HG02852 (cell line): ENCODE measurements around the gene ZNF436.

ENCODE experiments used
- ATAC-seq: cut with Tn5 transposase; IDR thresholded peaks from one replicate; pipeline ENCODE4 v1.9.1; 2021; ENCODE audit warnings: mild to moderate bottlenecking, moderate library complexity; ENCODE audit not compliant: unreplicated experiment

ZNF436 gene

DNA sequence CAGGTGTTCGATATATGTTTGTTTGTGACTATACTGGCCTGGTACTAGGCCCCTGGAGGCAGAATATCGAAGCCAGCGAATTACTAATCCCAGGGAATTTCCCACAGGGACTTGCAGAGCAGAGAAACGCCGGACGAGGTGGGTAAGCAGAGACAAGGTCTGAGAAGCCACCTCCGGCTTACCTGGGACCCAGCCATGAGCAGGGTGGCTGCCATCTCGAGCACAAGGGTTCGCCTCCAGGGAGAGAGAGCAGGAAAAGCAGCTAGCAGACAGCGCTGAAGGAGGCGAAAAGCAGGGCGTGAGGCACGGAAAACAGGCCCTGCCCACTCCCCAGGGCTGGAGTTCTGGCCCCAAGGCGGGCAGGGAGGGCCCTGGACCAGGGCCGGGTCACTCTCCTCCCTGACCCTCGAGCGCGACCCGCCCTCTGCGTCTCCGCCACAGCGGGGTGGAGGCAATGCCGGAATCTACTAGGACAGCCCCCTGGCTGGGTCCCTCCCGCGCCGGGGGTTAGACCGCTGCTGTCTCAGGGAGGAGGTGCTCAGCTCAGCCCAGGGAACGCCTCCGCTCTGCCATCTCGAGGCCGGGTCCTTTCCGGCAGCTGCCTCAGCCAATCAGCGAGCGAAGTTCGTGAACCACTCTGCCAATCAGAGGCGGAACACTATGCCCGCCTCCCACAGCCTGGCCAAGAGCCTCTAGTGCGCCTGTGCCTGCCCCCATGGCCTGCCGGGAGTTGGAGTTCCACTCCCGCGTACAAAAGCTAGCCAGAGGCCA is 1.7 kb downstream of the ZNF436 start:
- ATAC-seq: peak; percentile 92

- ATAC-seq: no peak
Measured at GRCh38 chr1:23367451-23367790, 2.2 kb downstream of the ZNF436 start.

DNA sequence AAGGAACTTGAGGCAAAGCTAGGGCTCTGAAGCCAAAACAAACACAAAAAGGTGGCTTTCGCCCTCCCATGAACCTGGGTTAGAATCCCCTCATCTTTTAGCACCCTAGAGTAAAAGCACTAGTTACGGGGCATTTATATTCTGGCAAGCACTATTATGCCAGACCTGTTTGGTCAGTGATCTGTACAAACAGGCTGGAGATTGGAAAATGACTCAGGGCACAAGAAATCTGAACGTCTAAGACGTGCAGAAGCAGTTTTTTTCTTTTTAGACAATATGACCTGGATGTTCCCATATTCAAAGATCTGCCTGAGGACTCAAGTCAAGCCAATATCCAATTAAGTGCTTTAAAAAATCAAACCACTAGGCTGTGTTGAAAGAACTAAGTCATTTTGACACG is 3.0 kb downstream of the ZNF436 start:
- no peak for ATAC-seq

DNA sequence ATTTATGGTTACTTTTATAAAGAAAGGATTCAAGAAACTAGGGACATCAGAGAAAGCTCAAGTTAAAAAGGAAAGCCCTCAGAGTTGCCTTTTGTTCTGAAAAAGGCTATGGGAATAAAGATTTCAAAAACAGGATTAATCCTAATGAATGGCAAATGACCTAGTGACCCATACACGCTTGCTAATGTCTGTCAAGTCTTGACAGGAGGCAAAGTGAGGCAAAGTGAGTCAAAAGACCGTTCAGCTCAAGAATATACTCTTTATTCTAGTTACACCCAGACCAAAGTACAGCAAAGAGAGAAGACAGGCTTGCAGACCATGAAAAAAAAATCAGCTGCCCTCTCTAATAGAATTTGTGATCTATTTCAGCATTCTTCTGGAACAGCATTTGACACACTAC is 3.5 kb downstream of the ZNF436 start:
- no peak for ATAC-seq

- no peak for ATAC-seq
Measured at GRCh38 chr1:23362218-23362713, 7.4 kb downstream of the ZNF436 start.

DNA sequence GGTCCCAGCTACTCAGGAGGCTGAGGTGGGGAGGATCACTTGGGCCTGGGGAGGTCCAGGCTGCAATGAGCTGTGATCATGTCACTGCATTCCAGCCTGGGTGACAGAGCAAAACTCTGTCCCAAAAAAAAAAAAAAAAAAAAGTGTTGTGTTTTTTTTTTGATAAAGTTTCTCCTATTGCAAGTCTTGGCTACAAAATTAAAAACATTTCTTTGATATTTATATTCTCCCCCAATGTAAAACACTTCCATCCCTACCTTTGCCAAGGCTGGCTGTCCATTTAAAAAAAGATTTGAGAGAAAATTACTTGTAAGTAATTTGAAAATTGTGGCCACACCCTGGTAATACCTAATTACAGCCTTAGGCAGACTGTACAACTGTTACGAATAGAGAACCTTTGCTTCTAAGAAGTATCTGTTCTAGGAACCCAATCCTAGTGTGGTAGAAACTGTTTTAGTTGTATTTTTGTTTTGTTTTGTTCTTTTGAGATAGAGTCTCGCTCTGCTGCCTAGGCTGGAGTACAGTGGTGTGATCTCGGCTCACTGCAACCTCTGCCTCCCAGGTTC is 11.2 kb downstream of the ZNF436 start:
- ATAC-seq: no peak

DNA sequence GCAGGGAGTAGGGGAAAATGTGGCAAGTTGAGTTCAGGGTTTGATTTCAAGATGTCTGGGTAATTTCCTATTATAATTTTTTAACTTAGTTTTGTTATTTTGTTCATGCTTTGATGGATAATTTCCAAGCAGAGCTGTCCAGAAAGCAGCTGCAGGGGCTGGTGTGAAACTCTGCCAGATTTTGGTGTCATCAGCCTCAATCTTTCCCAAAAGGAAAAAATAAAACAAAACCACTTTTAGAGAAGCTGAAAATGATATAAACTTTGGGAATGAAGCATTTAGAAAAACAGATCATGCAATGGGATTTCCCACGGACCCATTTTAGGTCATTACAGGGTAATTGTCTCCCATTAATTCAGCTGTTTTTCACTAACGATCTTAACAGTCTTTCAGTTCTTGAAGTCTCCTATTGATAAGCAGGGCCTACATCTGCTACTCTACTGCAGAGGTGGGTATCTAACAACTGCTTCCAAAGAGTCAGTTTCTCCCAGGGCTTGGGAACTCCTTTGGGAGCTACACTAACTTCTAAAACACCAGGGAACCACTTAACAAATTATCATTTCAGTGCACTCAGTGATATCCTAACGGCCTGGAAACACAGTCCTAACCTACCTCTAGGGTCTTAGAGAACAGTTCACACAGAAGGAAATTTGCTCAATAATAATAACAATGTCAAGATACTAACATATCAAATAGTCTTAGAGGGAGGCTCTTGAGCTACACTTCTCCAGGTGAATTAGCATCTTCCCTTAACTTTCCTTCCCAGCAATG is 12.3 kb downstream of the ZNF436 start:
- no peak for ATAC-seq

DNA sequence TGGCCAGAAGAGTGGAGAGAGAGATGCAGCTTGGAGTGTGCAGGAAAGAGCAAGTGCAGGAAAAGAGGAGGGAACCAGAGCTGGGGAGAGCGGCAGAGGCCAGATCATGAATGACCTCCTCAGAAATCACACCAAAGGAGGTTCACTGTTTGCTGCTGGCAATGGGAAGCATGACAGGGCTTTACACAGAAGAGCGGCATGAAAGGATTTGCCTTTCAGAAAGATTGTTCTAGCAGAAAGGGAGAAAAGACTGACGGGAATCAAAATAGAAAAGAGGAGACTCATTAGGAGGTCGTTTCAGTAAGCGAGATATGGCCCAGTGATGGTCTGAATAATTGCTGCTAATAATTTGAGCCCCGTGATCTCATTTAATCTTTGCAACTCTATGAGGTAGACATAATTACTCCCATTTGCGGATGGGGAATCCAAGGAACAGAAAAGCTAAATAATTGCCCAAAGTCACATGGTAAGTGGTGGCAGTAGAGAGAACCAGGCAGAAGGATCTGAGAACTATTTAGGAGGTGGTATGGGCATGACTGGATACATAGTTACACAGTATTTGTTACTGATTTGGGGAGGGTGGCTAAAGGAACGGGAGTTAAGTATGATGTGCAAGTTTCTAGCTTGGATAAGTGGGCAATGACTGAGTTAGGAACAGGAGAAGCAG is 13.0 kb downstream of the ZNF436 start:
- ATAC-seq: no peak

DNA sequence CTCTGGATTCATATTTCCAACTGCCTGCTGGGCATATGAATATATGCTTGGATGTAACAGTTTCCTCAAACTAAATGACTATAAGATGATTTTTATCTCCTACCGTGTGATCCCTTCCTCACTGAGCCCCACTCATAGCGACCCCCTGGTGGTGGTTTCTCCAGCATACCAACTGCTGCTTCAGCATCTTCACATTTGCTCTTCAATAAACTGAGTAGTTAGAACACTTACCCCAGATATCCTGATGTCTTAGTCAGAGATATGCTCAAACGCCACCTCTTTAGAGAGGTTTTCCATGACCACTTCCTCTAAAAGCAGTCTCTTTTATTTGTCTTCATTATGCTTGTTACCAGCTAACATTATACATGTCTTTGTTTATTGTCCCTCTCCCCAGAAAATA is 15.4 kb downstream of the ZNF436 start:
- ATAC-seq: no peak

DNA sequence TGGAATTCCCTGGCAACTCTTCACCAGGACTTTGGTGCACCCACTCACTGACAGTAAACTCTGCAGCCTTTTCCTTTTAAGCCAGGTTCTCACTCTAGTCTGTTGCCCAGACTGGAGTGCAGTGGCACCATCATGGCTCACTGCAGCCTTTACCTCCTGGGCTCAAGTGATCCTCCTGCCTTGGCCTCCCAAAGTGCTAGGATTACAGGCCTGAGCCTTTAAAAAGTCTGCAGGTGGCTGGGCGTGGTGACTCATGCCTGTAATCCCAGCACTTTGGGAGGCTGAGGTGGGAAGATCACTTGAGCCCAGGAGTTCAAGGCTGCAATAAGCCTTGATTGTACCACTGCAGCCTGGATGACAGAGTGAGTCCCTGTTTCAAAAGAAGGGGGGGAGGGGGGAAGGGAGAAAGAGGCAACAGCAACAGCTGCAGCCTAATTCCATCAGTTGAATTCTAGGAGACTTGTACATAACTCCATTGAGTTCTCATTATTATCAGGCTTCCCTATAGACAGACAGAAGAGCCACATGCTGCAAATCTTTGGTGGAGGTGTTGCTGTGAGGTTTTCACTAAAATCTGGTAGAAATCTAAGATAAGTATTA is 17.4 kb downstream of the ZNF436 start:
- ATAC-seq: no peak

DNA sequence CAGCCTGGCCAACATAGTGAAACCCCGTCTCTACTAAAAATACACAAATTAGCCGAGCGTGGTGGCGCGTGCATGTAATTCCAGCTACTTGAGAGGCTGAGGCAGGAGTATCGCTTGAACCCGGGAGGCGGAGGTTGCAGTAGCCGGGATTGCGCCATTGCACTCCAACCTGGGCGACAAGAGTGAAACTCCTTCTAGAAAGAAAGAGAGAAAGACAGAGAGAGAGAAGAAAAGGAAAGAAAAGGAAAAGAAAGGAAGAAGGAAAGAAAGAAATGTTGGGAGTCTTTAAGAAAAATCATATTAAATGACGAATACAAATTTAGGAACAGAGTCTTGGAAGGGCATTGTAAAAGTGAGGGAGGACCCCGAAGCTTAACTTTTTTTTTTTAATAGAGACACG is 23.7 kb downstream of the ZNF436 start:
- no peak for ATAC-seq

DNA sequence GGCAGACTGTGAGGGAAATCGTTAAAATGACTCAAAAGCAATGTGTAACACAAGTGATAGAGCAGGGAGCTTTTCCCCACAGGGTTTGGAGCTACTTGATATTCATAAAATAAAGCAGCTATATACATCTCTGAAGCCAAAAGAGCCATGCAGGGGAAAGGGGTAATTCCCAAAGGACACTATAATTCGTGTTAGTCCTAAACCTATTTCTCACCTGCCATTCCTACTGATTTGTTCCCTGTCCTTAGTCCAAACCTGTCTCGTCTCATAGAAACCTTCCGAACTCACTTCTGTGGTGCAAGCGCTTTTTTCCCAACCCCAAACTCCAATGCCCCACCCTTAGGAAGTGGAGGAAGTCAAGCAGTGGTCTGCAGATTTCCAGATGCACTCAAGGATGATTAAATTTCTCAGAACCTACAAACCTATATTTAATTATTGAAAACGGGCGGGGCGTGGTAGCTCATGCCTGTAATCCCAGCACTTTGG is 24.6 kb downstream of the ZNF436 start:
- ATAC-seq: no peak

- ATAC-seq: peak; percentile 88
Measured at GRCh38 chr1:23344111-23344986, 25.3 kb downstream of the ZNF436 start, which contains the start of gene HNRNPR. Gene HNRNPR, minus strand, starts transcription at chr1:23344284. Its CDS starts 3,276 bp downstream, at chr1:23341008.

DNA sequence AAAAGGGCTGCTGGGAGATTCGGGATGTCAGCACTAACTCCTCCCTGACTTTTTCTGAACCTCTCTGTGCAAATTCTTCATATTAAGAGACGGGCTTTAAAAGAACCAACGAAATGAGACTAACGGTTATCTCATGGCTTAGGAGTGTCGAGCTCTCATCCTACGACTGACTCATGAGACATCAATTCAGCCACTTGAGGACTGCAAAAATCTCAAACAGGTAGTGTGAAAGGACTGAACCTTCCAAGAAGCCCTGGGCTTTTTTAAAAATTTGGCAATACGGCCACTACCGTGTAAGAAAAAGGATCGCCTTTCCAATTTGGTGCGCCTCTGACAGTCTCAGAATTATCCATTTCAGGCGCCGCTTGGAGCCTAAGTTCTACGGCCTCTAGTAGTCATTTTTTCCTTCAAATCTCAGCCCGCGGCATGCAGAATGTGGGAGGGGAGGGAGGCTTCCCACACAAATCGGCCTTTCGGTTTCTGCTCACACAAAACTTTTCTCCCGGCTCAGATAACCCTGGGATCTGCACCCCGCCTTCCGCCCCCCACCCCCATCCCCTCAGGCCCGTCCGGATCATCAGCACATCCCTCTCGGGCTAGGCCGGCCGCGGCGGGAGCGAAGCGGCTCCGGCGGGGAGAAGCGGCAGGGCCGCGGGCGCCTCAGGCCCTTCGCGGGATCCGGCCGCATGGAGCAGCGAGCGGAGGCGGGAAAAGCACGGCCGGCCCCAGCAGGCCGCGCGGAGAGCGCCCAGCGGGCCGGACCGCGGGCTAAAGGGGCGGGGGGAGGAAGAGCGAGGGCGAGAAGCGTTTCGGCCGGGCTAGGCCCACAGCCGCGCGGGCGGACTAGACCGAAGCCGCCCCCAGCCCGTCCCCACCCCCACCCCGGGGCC is 26.2 kb downstream of the ZNF436 start:
- peak; percentile 15 for ATAC-seq

DNA sequence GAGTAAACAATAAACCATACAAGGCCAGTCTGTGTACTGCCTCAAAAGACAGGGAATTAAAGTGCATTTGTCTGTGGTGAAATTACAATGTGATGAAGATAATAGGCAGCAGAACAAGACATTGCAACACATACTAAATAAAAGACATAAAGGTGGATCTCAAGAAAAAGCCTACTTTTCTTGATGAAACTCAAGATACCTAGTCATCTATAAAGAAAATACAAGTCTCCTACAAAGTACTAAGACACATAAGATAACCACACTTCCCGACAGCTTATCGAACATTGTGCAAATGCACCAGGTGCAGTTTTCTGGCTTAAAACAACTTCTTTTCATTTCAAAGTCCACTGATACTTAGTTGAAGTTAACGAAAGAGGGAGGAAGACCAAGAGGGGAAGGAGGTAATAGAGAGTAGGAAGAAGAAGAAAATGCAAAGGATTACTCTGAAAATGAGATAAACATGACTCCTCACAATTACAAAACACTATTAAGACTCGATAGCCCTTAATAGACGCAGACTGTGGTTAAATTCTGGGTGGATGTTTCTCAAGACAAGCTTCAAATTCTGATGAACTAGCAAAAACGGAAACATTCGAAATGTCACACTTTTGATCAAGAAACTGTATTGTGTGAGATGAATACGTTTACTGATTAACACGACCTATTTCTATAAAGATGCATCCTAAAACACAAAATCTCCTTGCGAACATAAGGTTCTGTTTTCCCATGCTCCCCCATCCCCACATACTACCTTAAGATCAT is 27.5 kb downstream of the ZNF436 start:
- ATAC-seq: no peak

GRCh38 chr1:23339632-23340031 is 30.0 kb downstream of the ZNF436 start:
- no peak for ATAC-seq

- ATAC-seq: no peak
Measured at GRCh38 chr1:23337869-23338268, 31.8 kb downstream of the ZNF436 start.

- no peak for ATAC-seq
Measured at GRCh38 chr1:23331713-23332112, 37.9 kb downstream of the ZNF436 start.
